ENCODE data around the gene TBX6.
A peak's percentile ranks its signal among the peaks of the same experiment; 100 is the strongest.

TBX6 gene

GRCh38 chr16:30085820-30086219 lies 5.9 kb downstream of the TBX6 start:
- DNase-seq, result no peak

GRCh38 chr16:30085247-30085646 lies 6.5 kb downstream of the TBX6 start:
- no peak for DNase-seq

GRCh38 chr16:30084816-30085159 lies 6.9 kb downstream of the TBX6 start:
- no peak for DNase-seq

- DNase-seq, result no peak
Measured at GRCh38 chr16:30084096-30084815, 7.5 kb downstream of the TBX6 start.

- DNase-seq, result no peak
Measured at GRCh38 chr16:30083216-30084055, 8.3 kb downstream of the TBX6 start.

- DNase-seq, result no peak
Measured at GRCh38 chr16:30082545-30083090, 9.1 kb downstream of the TBX6 start.

- no peak for DNase-seq
Measured at GRCh38 chr16:30079480-30079879, 12.2 kb downstream of the TBX6 start.

GRCh38 chr16:30078744-30079143 lies 13.0 kb downstream of the TBX6 start:
- DNase-seq, result no peak

- no peak for DNase-seq
Measured at GRCh38 chr16:30077656-30078055, 14.1 kb downstream of the TBX6 start.

- DNase-seq, result peak in 1 of 6 experiments; percentile 37
Measured at GRCh38 chr16:30076276-30076791, 15.4 kb downstream of the TBX6 start.

GRCh38 chr16:30075503-30076275 lies 16.0 kb downstream of the TBX6 start, which contains the start of gene PPP4C:
Gene PPP4C (plus strand): TSS chr16:30075994. CDS start chr16:30076378, 384 bp downstream.
- peak; percentile 82 to 91 (median 86) for DNase-seq

GRCh38 chr16:30070490-30070889 lies 21.2 kb downstream of the TBX6 start:
- no peak for DNase-seq

GRCh38 chr16:30069611-30070462 lies 21.9 kb downstream of the TBX6 start:
- DNase-seq, result no peak

GRCh38 chr16:30068750-30069610 lies 22.7 kb downstream of the TBX6 start:
- DNase-seq, result peak; percentile 42 to 67 (median 52)

GRCh38 chr16:30068333-30068732 lies 23.4 kb downstream of the TBX6 start:
- DNase-seq, result no peak

- no peak for DNase-seq
Measured at GRCh38 chr16:30067584-30067916, 24.2 kb downstream of the TBX6 start.

- no peak for DNase-seq
Measured at GRCh38 chr16:30066761-30067583, 24.8 kb downstream of the TBX6 start.

- DNase-seq, result peak in 1 of 6 experiments; percentile 39
Measured at GRCh38 chr16:30065943-30066760, 25.6 kb downstream of the TBX6 start.
